ENCODE measurements around the gene TFE3.

Gene TFE3

GRCh38 chrX:49039598-49040375 lies 3.4 kb downstream of the TFE3 start:
- peaks cover 3% of the 10 kb centered on the region; the same call in 1 of the 2 replicates for H3K4me1 ChIP-seq (ENCODE audit: control insufficient read depth, insufficient read depth, low read length)
- no peaks in the 10 kb centered on the region for H3K9me3 ChIP-seq (ENCODE audit: control insufficient read depth, insufficient read depth, low read length)
- DNase-seq (ENCODE audit: low read depth, low spot score) = peak; percentile 68
- peak overlapping the region; percentile 92 for H3K27ac ChIP-seq (ENCODE audit: low read length)
- H3K36me3 ChIP-seq (ENCODE audit: control insufficient read depth, insufficient read depth, low read length) = peaks cover 17% of the 10 kb centered on the region
- no CpG with 5 or more reads among the region's 9 CpGs for WGBS (ENCODE audit: insufficient coverage, insufficient read length)
- H3K27me3 ChIP-seq (ENCODE audit: control insufficient read depth, insufficient read depth, low read length) = no peaks in the 10 kb centered on the region
- H3K4me3 ChIP-seq (ENCODE audit: low read length) = no peak overlapping the region; the same call in 1 of the 2 replicates

DNA sequence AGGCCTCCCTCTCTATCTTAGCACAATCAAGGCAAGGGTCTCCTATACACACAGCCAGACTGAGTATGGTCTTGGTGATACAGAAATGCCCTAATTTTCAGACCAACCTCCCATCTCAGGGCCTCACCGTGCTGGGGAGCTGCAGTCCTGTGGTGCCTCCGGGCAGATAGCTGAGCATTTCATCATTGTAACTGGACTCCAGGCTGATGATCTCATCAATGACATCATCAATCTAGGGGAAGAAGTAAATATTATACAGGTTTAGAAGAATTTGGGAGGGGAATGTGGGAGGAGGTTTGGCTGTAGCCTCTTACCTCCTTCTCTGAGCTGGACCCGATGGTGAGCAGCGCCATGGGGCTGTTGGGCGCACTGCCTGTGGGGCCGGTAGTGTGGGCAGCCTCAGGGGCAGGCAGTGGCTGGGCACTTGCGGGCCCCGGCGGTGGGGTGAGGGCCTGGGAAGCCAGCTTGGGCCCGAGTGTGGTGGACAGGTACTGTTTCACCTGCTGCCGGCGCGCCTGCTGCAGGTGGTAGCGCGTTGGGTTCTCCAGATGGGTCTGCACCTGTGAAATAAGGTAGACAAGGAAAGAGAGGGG lies 5.2 kb downstream of the TFE3 start:
- no peak for DNase-seq (ENCODE audit: low read depth, low spot score)
- Histone ChIP-seq H3K36me3 (ENCODE audit: control insufficient read depth, insufficient read depth, low read length) (peaks cover 25% of the 10 kb centered on the region), H3K27me3 (ENCODE audit: control insufficient read depth, insufficient read depth, low read length) (no peaks in the 10 kb centered on the region), H3K27ac (ENCODE audit: low read length) (no peak overlapping the region), H3K4me1 (ENCODE audit: control insufficient read depth, insufficient read depth, low read length) (peaks cover 3% of the 10 kb centered on the region; the same call in 1 of the 2 replicates), H3K9me3 (ENCODE audit: control insufficient read depth, insufficient read depth, low read length) (no peaks in the 10 kb centered on the region), H3K4me3 (ENCODE audit: low read length) (no peak overlapping the region)
- no CpG with 5 or more reads among the region's 15 CpGs for WGBS (ENCODE audit: insufficient coverage, insufficient read length)

DNA sequence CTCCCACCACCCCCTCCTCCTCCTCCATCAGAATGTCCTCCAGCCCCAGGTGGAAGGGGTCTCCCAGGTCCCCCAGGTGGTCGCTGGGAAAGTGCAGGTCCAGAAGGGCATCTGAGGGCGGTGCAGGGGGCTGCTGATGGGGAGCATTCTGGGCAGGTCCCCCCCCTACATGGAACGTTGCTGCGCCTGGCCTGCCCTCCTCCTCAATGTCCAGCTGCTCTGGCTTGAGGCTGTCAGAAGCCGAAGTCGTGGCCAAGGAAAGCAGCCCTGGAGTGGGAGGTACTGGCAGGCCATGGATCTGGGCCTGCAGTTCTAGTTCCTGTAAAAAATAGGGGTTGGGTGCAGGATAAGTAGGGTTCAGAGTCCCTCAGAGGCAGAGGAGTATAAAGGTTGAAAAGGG lies 12.9 kb downstream of the TFE3 start:
- peaks cover 3% of the 10 kb centered on the region; the same call in 1 of the 2 replicates for H3K4me1 ChIP-seq (ENCODE audit: control insufficient read depth, insufficient read depth, low read length)
- H3K4me3 ChIP-seq (ENCODE audit: low read length) = no peak overlapping the region
- peaks cover 17% of the 10 kb centered on the region; the same call in 1 of the 2 replicates for H3K36me3 ChIP-seq (ENCODE audit: control insufficient read depth, insufficient read depth, low read length)
- no peaks in the 10 kb centered on the region for H3K27me3 ChIP-seq (ENCODE audit: control insufficient read depth, insufficient read depth, low read length)
- WGBS (ENCODE audit: insufficient coverage, insufficient read length) = no CpG with 5 or more reads among the region's 6 CpGs
- H3K9me3 ChIP-seq (ENCODE audit: control insufficient read depth, insufficient read depth, low read length) = no peaks in the 10 kb centered on the region
- no peak for DNase-seq (ENCODE audit: low read depth, low spot score)
- no peak overlapping the region for H3K27ac ChIP-seq (ENCODE audit: low read length)

DNA sequence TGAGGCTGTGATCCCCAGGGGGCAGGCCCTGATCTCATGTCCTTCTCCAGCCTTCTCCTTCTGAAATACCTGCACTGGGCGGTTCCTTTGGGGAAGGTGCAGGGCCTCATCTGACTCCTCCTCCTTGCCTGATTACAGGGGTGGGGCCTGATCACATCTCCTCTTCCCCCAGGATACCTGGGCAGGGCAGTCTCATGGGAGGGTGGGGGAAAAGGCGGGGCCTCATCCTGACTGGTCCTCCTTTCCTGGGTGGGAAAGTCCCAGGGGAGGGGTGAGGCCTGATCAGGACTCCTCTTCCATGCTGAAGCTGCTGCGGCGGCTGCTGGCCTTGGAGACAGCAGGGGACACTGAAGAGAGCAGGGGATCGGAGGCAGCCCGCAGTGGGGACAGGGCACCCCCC lies 13.3 kb downstream of the TFE3 start:
- DNase-seq (ENCODE audit: low read depth, low spot score) = no peak
- Histone ChIP-seq H3K27ac (ENCODE audit: low read length) (no peak overlapping the region), H3K9me3 (ENCODE audit: control insufficient read depth, insufficient read depth, low read length) (no peaks in the 10 kb centered on the region), H3K36me3 (ENCODE audit: control insufficient read depth, insufficient read depth, low read length) (peaks cover 17% of the 10 kb centered on the region; the same call in 1 of the 2 replicates), H3K4me1 (ENCODE audit: control insufficient read depth, insufficient read depth, low read length) (peaks cover 3% of the 10 kb centered on the region; the same call in 1 of the 2 replicates), H3K4me3 (ENCODE audit: low read length) (no peak overlapping the region), H3K27me3 (ENCODE audit: control insufficient read depth, insufficient read depth, low read length) (no peaks in the 10 kb centered on the region)
- no CpG with 5 or more reads among the region's 6 CpGs for WGBS (ENCODE audit: insufficient coverage, insufficient read length)

GRCh38 chrX:49019599-49020249 lies 23.4 kb downstream of the TFE3 start:
- H3K4me3 ChIP-seq (ENCODE audit: low read length) = no peak overlapping the region
- WGBS (ENCODE audit: insufficient coverage, insufficient read length) = no CpG with 5 or more reads among the region's 7 CpGs
- no peaks in the 10 kb centered on the region for H3K27me3 ChIP-seq (ENCODE audit: control insufficient read depth, insufficient read depth, low read length)
- H3K9me3 ChIP-seq (ENCODE audit: control insufficient read depth, insufficient read depth, low read length) = no peaks in the 10 kb centered on the region
- DNase-seq (ENCODE audit: low read depth, low spot score) = no peak
- no peak overlapping the region for H3K27ac ChIP-seq (ENCODE audit: low read length)
- H3K4me1 ChIP-seq (ENCODE audit: control insufficient read depth, insufficient read depth, low read length) = no peaks in the 10 kb centered on the region
- H3K36me3 ChIP-seq (ENCODE audit: control insufficient read depth, insufficient read depth, low read length) = no peaks in the 10 kb centered on the region

GRCh38 chrX:49019050-49019449 lies 24.1 kb downstream of the TFE3 start:
- DNase-seq (ENCODE audit: low read depth, low spot score) = no peak
- no CpG with 5 or more reads among the region's 2 CpGs for WGBS (ENCODE audit: insufficient coverage, insufficient read length)
- Histone ChIP-seq H3K27ac (ENCODE audit: low read length) (no peak overlapping the region), H3K9me3 (ENCODE audit: control insufficient read depth, insufficient read depth, low read length) (no peaks in the 10 kb centered on the region), H3K4me3 (ENCODE audit: low read length) (no peak overlapping the region), H3K4me1 (ENCODE audit: control insufficient read depth, insufficient read depth, low read length) (no peaks in the 10 kb centered on the region), H3K36me3 (ENCODE audit: control insufficient read depth, insufficient read depth, low read length) (no peaks in the 10 kb centered on the region), H3K27me3 (ENCODE audit: control insufficient read depth, insufficient read depth, low read length) (no peaks in the 10 kb centered on the region)

DNA sequence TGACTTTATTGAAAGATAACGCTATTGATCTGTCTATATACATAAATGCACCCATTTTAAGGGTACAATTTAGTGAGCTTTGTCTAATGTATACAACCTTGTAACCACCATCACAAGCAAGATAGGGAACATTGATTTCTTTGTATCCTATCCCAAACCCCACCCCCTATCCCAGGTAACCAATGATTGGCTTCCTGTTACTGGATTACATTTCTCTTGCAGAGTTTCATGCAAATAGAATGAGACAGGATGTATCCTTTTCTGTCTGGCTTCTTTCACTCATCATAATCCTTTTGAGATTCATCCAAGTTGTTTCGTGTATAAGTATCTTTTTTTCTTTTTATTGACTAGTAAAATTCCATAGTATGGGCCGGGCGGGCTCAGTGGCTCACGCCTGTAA lies 39.5 kb downstream of the TFE3 start:
- no peak overlapping the region for H3K27ac ChIP-seq (ENCODE audit: low read length)

DNA sequence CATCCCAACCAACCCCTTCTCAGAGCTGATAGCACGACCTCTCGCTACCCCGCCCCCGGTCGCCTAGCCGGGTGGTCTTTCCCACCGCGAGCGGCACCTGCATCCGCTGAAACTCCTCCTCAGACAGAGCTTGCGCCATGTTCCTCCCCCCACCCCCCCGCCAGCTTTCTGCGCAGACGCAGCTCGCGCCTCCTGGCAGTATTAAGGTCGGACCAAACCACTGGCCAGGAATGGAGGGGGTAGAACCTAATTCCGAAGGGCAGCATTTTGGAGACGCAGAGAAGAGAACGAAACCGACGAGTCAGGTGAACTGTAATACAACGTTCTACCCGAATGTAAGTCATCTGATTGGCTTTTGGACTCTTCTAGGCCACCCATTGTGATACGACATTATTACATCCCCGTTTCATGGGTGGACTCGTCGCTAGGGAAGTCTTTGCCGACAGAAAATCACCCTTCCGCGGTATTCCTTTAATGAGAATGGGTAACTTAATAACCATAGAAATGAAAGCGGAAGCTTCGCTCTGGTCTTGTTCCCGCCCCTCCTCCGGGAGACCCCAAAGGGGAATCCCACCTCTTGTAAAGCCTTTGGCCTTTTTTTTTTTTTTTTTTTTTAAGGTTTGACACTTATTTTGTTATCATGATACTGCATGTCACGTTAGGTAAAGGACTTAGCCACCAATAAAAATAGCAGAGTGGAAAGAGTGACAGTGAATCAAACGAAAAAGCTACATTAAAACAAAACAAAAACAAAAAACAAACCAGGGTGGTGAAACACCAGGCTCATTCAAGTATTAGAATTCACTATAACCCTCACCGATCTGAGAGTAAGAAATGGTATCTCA lies 40.8 kb downstream of the TFE3 start, which contains the start of gene GRIPAP1:
TSS of gene GRIPAP1 (minus strand) at position 174 of the 845 bp plus-strand sequence. CDS start at position 139, 35 bp downstream.
- no CpG with 5 or more reads among the region's 38 CpGs for WGBS (ENCODE audit: insufficient coverage, insufficient read length)
- no peaks in the 10 kb centered on the region for H3K27me3 ChIP-seq (ENCODE audit: control insufficient read depth, insufficient read depth, low read length)
- H3K27ac ChIP-seq (ENCODE audit: low read length) = no peak within 1 kb of the TSS
- peaks cover 14% of the 10 kb centered on the region; the same call in 1 of the 2 replicates for H3K36me3 ChIP-seq (ENCODE audit: control insufficient read depth, insufficient read depth, low read length)
- no peak for DNase-seq (ENCODE audit: low read depth, low spot score)
- H3K4me1 ChIP-seq (ENCODE audit: control insufficient read depth, insufficient read depth, low read length) = no peaks in the 10 kb centered on the region; the same call in 1 of the 2 replicates
- H3K4me3 ChIP-seq (ENCODE audit: low read length) = peak within 1 kb of the TSS; percentile 95; the same call in 1 of the 2 replicates
- H3K9me3 ChIP-seq (ENCODE audit: control insufficient read depth, insufficient read depth, low read length) = no peaks in the 10 kb centered on the region

More for the DNA sequence above, 39.5 kb downstream of the TFE3 start:
- no peak overlapping the region for H3K4me3 ChIP-seq (ENCODE audit: low read length)
- no CpG with 5 or more reads among the region's 5 CpGs for WGBS (ENCODE audit: insufficient coverage, insufficient read length)
- no peaks in the 10 kb centered on the region for H3K27me3 ChIP-seq (ENCODE audit: control insufficient read depth, insufficient read depth, low read length)
- no peak for DNase-seq (ENCODE audit: low read depth, low spot score)
- H3K4me1 ChIP-seq (ENCODE audit: control insufficient read depth, insufficient read depth, low read length) = no peaks in the 10 kb centered on the region; the same call in 1 of the 2 replicates
- no peaks in the 10 kb centered on the region for H3K9me3 ChIP-seq (ENCODE audit: control insufficient read depth, insufficient read depth, low read length)
- H3K36me3 ChIP-seq (ENCODE audit: control insufficient read depth, insufficient read depth, low read length) = peaks cover 7% of the 10 kb centered on the region; the same call in 1 of the 2 replicates

GRCh38 chrX:49001521-49002090 lies 41.6 kb downstream of the TFE3 start:
- no peak for DNase-seq (ENCODE audit: low read depth, low spot score)
- Histone ChIP-seq H3K9me3 (ENCODE audit: control insufficient read depth, insufficient read depth, low read length) (no peaks in the 10 kb centered on the region), H3K27me3 (ENCODE audit: control insufficient read depth, insufficient read depth, low read length) (no peaks in the 10 kb centered on the region), H3K4me3 (ENCODE audit: low read length) (peak overlapping the region; percentile 95; the same call in 1 of the 2 replicates), H3K27ac (ENCODE audit: low read length) (no peak overlapping the region), H3K4me1 (ENCODE audit: control insufficient read depth, insufficient read depth, low read length) (no peaks in the 10 kb centered on the region; the same call in 1 of the 2 replicates), H3K36me3 (ENCODE audit: control insufficient read depth, insufficient read depth, low read length) (peaks cover 19% of the 10 kb centered on the region; the same call in 1 of the 2 replicates)
- WGBS (ENCODE audit: insufficient coverage, insufficient read length) = no CpG with 5 or more reads among the region's 17 CpGs

All from iPS DF 6.9 (cell line).